Activated naive CD8-positive, alpha-beta T cell treated with anti-CD3 and anti-CD28 coated beads for 36 hours (primary cell): ENCODE results near the gene SLFN13. TPM values are rescaled to one million over a fixed set of nuclear protein-coding genes. Genes with fewer than 3 reads are reported as not detected.
"Not testable (repeated sequence)": the region's sequence is repeated elsewhere in the genome, so short reads cannot be mapped to it uniquely, and the experiment has no call there.

Source experiments
- DNase-seq: peaks from one replicate; pipeline ENCODE4 v3.0.0; 2021
- H3K27ac Mint-ChIP-seq: one replicate; pipeline ENCODE4 v1.8.0; 2022; ENCODE audit warnings: mild to moderate bottlenecking, moderate library complexity, mixed read lengths
- H3K27me3 Mint-ChIP-seq: one replicate; pipeline ENCODE4 v1.8.0; 2022; ENCODE audit warnings: mild to moderate bottlenecking, mixed read lengths
- H3K36me3 Mint-ChIP-seq: one replicate; pipeline ENCODE4 v1.8.0; 2021; ENCODE audit warnings: mild to moderate bottlenecking, mixed read lengths
- H3K4me1 Mint-ChIP-seq: one replicate; pipeline ENCODE4 v1.8.0; 2021; ENCODE audit warnings: mixed read lengths
- H3K4me3 Mint-ChIP-seq: one replicate; pipeline ENCODE4 v1.8.0; 2022; ENCODE audit warnings: mild to moderate bottlenecking, moderate library complexity, mixed read lengths
- H3K9me3 Mint-ChIP-seq: one replicate; pipeline ENCODE4 v1.8.0; 2022; ENCODE audit warnings: mixed read lengths
- total RNA-seq, 2 experiments: library from RNA; stranded (reverse); gene quantifications; one replicate each; pipeline ENCODE4 v1.2.3, GENCODE V29; 2021

SLFN13 gene
- total RNA-seq, 2 experiments from 2014 or later: 22.0 to 22.1 TPM

DNA sequence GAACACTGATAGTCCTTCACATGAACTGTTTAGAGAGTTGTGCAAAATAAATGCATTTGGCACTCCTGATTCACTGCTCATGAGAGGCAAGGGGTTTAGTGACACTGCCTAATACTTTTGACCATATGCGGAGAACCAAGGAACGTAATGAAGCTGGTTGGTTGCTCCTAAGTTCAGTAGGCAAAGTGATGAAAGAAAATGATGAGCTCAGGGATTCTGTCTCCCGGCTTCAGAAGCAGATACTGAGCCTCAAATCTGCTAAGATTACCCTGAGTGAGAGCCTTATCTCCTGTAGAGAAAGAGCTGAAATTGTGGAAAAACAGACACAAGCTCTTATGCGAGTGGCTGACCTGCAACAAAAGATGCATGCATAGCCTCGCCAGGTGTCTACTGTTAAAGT, 5.5 kb upstream of the SLFN13 start:
- DNase-seq, H3K27me3 Mint-ChIP-seq, H3K4me3 Mint-ChIP-seq, H3K27ac Mint-ChIP-seq, H3K4me1 Mint-ChIP-seq: not testable (repeated sequence)
- Mint-ChIP-seq H3K36me3 (peaks cover 13% of the 10 kb centered on the region), H3K9me3 (peaks cover 16% of the 10 kb centered on the region)

- Mint-ChIP-seq H3K4me3 (no peak overlapping the region), H3K9me3 (peaks cover 9% of the 10 kb centered on the region), H3K27ac (no peak overlapping the region), H3K4me1 (no peaks in the 10 kb centered on the region), H3K36me3 (peaks cover 12% of the 10 kb centered on the region), H3K27me3 (no peaks in the 10 kb centered on the region)
- no peak for DNase-seq
Observed at GRCh38 chr17:35453171-35453570, 4.6 kb upstream of the SLFN13 start.

DNA sequence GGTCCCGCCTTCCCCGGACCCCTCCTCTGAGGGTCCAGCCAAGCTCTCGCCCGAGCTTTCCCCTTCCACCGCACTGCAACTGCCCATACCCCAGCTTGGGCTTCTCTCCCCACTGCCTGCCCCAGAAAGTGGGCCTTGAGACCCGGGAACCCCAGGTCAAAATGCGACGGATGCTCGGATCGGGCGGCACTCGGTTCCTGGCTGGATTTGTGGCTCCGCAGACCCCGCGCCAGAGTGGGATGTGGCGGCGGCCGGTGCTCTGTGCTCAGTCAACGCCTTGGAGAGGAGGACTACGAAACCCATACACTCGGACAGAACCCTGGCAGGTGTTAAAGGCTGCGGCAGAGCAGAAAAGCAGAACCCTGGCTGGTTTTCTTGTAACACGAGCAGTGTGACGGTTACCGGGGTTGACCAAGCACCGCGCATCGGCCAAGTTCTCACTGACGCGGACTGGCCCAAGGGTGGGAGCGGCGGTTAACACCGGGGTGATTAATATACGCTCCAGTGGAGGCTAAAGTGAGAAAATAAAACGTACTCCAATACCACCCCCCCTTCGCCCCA, 885 bp upstream of the SLFN13 start:
- H3K27me3 Mint-ChIP-seq: no peaks in the 10 kb centered on the region
- no peak overlapping the region for H3K27ac Mint-ChIP-seq
- H3K36me3 Mint-ChIP-seq: peaks cover 14% of the 10 kb centered on the region
- H3K4me1 Mint-ChIP-seq: peaks cover 11% of the 10 kb centered on the region
- H3K9me3 Mint-ChIP-seq: no peaks in the 10 kb centered on the region
- peak overlapping the region; percentile 59 for H3K4me3 Mint-ChIP-seq
- no peak for DNase-seq

DNA sequence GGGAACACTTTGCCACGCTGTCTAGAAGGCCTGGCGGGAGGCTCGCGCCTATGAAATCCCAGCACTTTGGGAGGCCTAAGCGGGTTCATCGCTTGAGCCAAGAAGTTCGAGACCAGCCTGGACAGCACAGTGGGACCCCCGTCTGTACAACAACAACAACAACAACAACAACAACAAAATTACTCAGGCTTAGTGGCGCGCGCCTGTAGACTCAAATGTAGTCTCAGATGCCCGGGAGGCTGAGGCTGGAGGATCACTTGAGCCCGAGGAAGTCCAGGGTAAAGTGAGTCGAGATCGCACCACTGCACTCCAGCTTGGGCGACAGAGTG, 297 bp upstream of the SLFN13 start:
- H3K27me3 Mint-ChIP-seq: no peaks in the 10 kb centered on the region
- H3K4me1 Mint-ChIP-seq: peaks cover 11% of the 10 kb centered on the region
- H3K36me3 Mint-ChIP-seq: peaks cover 14% of the 10 kb centered on the region
- H3K4me3 Mint-ChIP-seq: no peak overlapping the region
- H3K9me3 Mint-ChIP-seq: no peaks in the 10 kb centered on the region
- no peak for DNase-seq
- peak overlapping the region; percentile 76 for H3K27ac Mint-ChIP-seq

DNA sequence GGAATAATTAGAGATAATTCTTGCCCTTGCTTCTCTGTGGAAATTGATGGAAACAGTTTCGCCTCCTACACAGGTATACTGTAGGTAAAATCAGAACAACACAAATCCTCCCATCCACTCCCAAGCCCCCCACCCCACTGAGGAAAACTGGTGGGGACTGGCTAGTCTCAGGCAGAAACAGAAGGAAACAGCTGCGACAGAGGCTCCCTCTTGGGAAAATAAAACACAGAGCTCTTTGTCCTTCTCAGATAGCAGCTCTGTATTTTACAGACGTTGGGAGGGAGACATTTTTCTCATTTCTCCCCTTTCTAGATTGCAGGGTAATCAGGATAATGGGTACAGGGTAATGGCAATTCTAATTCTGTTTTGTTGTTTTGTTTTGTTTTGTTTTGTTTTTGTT, 1.1 kb downstream of the SLFN13 start:
- Mint-ChIP-seq H3K36me3 (peaks cover 14% of the 10 kb centered on the region), H3K4me3 (peak overlapping the region; percentile 61), H3K4me1 (peaks cover 11% of the 10 kb centered on the region), H3K9me3 (no peaks in the 10 kb centered on the region), H3K27ac (no peak overlapping the region), H3K27me3 (no peaks in the 10 kb centered on the region)
- no peak for DNase-seq

GRCh38 chr17:35438433-35438832, 10.1 kb downstream of the SLFN13 start:
- Mint-ChIP-seq H3K36me3 (peaks cover 2% of the 10 kb centered on the region), H3K4me3 (no peak overlapping the region), H3K27me3 (no peaks in the 10 kb centered on the region), H3K27ac (no peak overlapping the region), H3K4me1 (peaks cover 8% of the 10 kb centered on the region), H3K9me3 (no peaks in the 10 kb centered on the region)
- no peak for DNase-seq

DNA sequence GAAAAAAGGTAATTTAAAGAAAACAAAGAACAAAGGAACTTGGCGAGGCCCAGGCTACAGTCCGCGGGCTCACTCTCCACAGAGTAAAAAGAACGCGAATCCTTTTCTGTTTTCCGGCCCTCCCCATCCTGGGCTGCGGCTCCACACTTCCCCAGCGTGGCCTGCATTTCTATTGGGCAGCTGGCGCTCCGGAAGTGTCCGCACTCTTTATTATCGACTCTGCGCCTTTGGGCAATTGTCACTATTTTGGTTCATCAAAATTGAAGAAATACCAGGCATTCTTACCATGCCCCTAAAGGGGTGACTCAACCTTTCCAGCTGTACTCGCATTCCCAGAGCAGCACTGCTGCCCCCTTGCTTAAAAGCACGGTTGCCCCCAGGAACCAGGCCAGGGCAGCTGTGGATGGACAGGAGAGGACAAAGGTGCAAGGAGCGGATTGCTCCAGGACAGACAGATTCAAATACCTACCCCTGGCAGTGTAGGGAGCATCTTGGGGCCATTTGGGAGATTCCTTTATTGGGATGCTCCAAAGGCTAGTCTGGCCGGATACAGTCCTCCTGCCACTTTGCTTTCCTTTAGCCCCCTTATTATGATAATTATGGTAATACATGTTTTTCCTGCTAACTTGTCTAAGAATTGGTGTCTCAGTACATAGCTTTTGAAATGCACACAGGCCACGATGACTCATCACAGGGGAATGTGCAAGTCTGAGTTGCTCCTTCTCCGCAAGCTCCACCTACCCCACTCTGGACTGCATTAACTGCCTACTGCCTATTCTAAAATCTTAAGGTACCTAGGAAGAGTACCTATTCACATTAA, 15.3 kb downstream of the SLFN13 start:
- Mint-ChIP-seq H3K4me1 (peaks cover 45% of the 10 kb centered on the region), H3K36me3 (peaks cover 2% of the 10 kb centered on the region), H3K27me3 (no peaks in the 10 kb centered on the region), H3K27ac (peak overlapping the region; percentile 89), H3K9me3 (no peaks in the 10 kb centered on the region), H3K4me3 (peak overlapping the region; percentile 88)
- DNase-seq: peak; percentile 69

GRCh38 chr17:35432176-35433074, 16.1 kb downstream of the SLFN13 start, which contains the start of gene SLFN12:
TSS of gene SLFN12 (minus strand) at chr17:35432500. CDS start at chr17:35423028, 9,472 bp downstream.
- Mint-ChIP-seq H3K27me3 (no peaks in the 10 kb centered on the region), H3K9me3 (no peaks in the 10 kb centered on the region), H3K36me3 (peaks cover 2% of the 10 kb centered on the region), H3K4me1 (peaks cover 52% of the 10 kb centered on the region), H3K4me3 (peak within 1 kb of the TSS; percentile 88), H3K27ac (peak within 1 kb of the TSS; percentile 89)
- peak; percentile 36 for DNase-seq

DNA sequence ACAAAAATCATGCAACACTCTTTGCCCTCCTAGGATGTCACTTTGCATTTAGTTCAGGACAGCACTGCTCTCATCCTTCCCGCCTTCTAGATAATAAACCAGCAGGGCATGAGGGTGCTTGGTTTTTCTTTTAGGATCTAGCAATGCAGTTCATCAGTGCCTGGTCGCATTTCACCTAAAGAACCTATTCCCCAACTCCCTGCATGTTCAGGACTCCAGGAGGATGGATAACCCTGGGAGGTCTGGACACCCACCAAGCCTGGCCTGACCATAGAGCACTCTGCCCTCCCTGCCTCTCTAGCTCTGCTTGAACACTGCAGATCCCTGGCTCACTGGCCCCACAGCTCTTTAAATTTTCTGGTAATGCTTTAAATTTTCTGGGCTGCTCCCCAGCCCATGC, 18.9 kb downstream of the SLFN13 start:
- H3K36me3 Mint-ChIP-seq: peaks cover 12% of the 10 kb centered on the region
- H3K4me3 Mint-ChIP-seq: no peak overlapping the region
- H3K4me1 Mint-ChIP-seq: peaks cover 52% of the 10 kb centered on the region
- no peak for DNase-seq
- no peak overlapping the region for H3K27ac Mint-ChIP-seq
- H3K27me3 Mint-ChIP-seq: no peaks in the 10 kb centered on the region
- H3K9me3 Mint-ChIP-seq: no peaks in the 10 kb centered on the region

- no peak overlapping the region for H3K4me3 Mint-ChIP-seq
- H3K4me1 Mint-ChIP-seq: peaks cover 42% of the 10 kb centered on the region
- no peak for DNase-seq
- no peaks in the 10 kb centered on the region for H3K9me3 Mint-ChIP-seq
- H3K36me3 Mint-ChIP-seq: peaks cover 12% of the 10 kb centered on the region
- no peaks in the 10 kb centered on the region for H3K27me3 Mint-ChIP-seq
- H3K27ac Mint-ChIP-seq: no peak overlapping the region
Observed at GRCh38 chr17:35428229-35428628, 20.3 kb downstream of the SLFN13 start.

- peaks cover 11% of the 10 kb centered on the region for H3K4me1 Mint-ChIP-seq
- H3K36me3 Mint-ChIP-seq: peaks cover 12% of the 10 kb centered on the region
- no peak for DNase-seq
- H3K27me3 Mint-ChIP-seq: no peaks in the 10 kb centered on the region
- H3K4me3 Mint-ChIP-seq: no peak overlapping the region
- no peak overlapping the region for H3K27ac Mint-ChIP-seq
- no peaks in the 10 kb centered on the region for H3K9me3 Mint-ChIP-seq
Observed at GRCh38 chr17:35423761-35424160, 24.8 kb downstream of the SLFN13 start.

DNA sequence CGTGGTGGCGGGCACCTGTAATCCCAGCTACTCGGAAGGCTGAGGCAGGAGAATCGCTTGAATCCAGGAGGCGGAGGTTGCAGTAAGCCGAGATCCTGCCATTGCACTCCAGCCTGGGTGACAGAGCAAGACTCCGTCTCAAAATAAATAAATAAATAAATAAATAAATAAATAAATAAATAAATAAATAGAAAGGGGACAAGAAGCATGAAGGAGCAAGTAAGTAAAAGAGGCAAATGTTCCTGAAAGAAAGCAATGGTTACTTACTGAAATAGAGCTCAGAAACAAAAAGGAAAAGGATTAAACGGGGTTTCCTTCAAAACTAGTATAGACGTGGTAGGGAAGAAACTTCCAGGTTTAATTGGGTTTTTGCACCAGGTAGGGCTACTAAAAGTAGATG, 27.5 kb downstream of the SLFN13 start:
- H3K36me3 Mint-ChIP-seq, H3K27ac Mint-ChIP-seq, H3K9me3 Mint-ChIP-seq, DNase-seq, H3K27me3 Mint-ChIP-seq, H3K4me1 Mint-ChIP-seq, H3K4me3 Mint-ChIP-seq: not testable (repeated sequence)

DNA sequence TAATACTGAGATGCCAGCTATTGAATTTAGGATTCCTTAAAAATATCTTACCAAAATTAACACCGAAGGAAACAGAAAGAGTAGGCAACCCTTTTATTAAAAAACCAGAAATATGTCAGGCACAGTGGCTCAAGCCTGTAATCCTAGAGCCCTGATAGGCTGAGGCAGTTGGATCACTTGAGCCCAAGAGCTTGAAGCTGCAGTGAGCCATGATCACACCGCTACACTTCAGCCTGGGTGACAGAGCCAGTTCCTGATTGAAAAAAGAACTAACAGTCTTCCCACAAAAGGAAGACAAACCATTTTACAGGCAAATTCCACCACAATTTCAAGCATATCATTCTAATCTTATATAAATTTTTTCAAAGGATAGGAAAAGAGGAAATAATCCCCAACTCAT, 31.9 kb downstream of the SLFN13 start:
- Mint-ChIP-seq H3K27me3 (no peaks in the 10 kb centered on the region), H3K27ac (no peak overlapping the region), H3K9me3 (peaks cover 10% of the 10 kb centered on the region), H3K36me3 (peaks cover 28% of the 10 kb centered on the region), H3K4me1 (no peaks in the 10 kb centered on the region), H3K4me3 (no peak overlapping the region)
- DNase-seq: no peak

DNA sequence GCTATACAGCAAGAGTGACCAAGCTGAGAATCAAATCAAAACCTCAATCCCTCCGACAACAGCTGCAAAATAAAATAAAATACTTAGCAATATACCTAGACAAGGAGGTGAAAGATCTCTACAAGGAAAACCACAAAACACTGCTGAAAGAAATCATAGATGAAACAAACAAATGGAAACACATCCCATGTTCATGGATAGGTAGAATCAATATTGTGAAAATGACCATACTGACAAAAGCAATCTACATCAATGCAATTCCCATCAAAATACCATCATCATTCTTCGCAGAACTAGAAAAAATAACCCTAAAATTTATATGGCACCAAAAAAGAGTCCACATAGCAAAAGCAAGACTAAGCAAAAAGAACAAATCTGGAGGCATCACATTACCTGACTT, 33.9 kb downstream of the SLFN13 start:
- H3K4me1 Mint-ChIP-seq, H3K27me3 Mint-ChIP-seq, H3K4me3 Mint-ChIP-seq, DNase-seq, H3K27ac Mint-ChIP-seq: not testable (repeated sequence)
- Mint-ChIP-seq H3K9me3 (peaks cover 10% of the 10 kb centered on the region), H3K36me3 (peaks cover 32% of the 10 kb centered on the region)

GRCh38 chr17:35414247-35414646, 34.3 kb downstream of the SLFN13 start:
- Mint-ChIP-seq H3K4me1 (no peaks in the 10 kb centered on the region), H3K36me3 (peaks cover 30% of the 10 kb centered on the region), H3K27ac (no peak overlapping the region), H3K27me3 (no peaks in the 10 kb centered on the region), H3K9me3 (peaks cover 10% of the 10 kb centered on the region), H3K4me3 (no peak overlapping the region)
- DNase-seq: no peak
